Endothelial cell of umbilical vein (primary cell): ENCODE data around the gene RGS1. TPM values are rescaled to one million over a fixed set of nuclear protein-coding genes. Genes with fewer than 3 reads are reported as not detected.

Experiments
- BruUV-seq: library from RNA; stranded (reverse); fragments of 400-500 nt; replicated peaks from 2 replicates; lab custom pipeline; 2021; lab: Mats Ljungman, UMichigan
- CTCF ChIA-PET: fragments of 300-600, 350-600 bp; sonication (Branson Sonifier 250); formaldehyde crosslinking; loops from one replicate; lab custom pipeline; 2021; ENCODE audit warnings: antibody characterized with exemption, inconsistent platforms; lab: Charles Lee
- POLR2A ChIA-PET: fragments of 300-600, 350-600 bp; sonication (Branson Sonifier 250); formaldehyde crosslinking; loops from one replicate; lab custom pipeline; 2021; ENCODE audit warnings: antibody characterized with exemption, inconsistent platforms; lab: Charles Lee
- DNase-seq: peaks from one replicate; pipeline ENCODE4 v3.0.0-alpha.2; 2011; ENCODE audit warnings: low read depth, low spot score
- FAIRE-seq: peaks from 2 replicates; lab custom pipeline; 2011; peaks lifted over from hg19 to GRCh38; lab: Jason Lieb, UNC
- H2AFZ ChIP-seq: 2 replicates; pipeline ENCODE4 v1.6.0; 2012; ENCODE audit warnings: low read depth, low read length, control low read depth, inconsistent platforms
- H3K27ac ChIP-seq: 2 replicates; pipeline ENCODE4 v1.5.1; 2011; ENCODE audit warnings: low read depth, mild to moderate bottlenecking, control low read depth, low read length, moderate library complexity; ENCODE audit not compliant: insufficient read depth
- H3K27me3 ChIP-seq, 2 experiments: 2 replicates each; pipeline versions ENCODE4 v1.6.0 to v1.6.1; 2011; ENCODE audit warnings: low read length in 2 of 2, mixed read lengths in 1 of 2; ENCODE audit not compliant: control insufficient read depth in 2 of 2, insufficient read depth in 2 of 2
- H3K36me3 ChIP-seq, 2 experiments: 2 replicates in 1 of 2; 3 replicates in 1 of 2; pipeline ENCODE4 v1.5.1; 2011; ENCODE audit warnings: low read length in 2 of 2, mild to moderate bottlenecking in 1 of 2, moderate library complexity in 1 of 2; ENCODE audit not compliant: control insufficient read depth in 2 of 2, insufficient read depth in 2 of 2; ENCODE audit errors: extremely low read depth in 1 of 2
- H3K4me1 ChIP-seq: 3 replicates; pipeline ENCODE4 v1.5.1; 2011; ENCODE audit warnings: mild to moderate bottlenecking, low read length; ENCODE audit not compliant: control insufficient read depth, insufficient read depth; ENCODE audit errors: extremely low read depth
- H3K4me2 ChIP-seq: 2 replicates; pipeline ENCODE4 v1.6.1; 2011; ENCODE audit warnings: low read length, control low read depth, mixed read lengths; ENCODE audit not compliant: insufficient read depth
- H3K4me3 ChIP-seq, 3 experiments: fragments of 200-600 bp in 1 of 3; sonication (generic), shearing (Covaris generic) in 1 of 3; replicated peaks in 1 of 3; 2 replicates each; pipeline ENCODE4 v1.5.1; 2011 to 2016; ENCODE audit warnings: control low read depth in 3 of 3, low read length in 3 of 3, mild to moderate bottlenecking in 2 of 3, inconsistent platforms in 1 of 3, low read depth in 1 of 3, moderate library complexity in 1 of 3; ENCODE audit not compliant: insufficient read depth in 1 of 3
- H3K79me2 ChIP-seq: 2 replicates; pipeline ENCODE4 v1.6.0; 2012; ENCODE audit warnings: low read length, inconsistent platforms; ENCODE audit not compliant: control insufficient read depth, insufficient read depth
- H3K9ac ChIP-seq: replicated peaks from 2 replicates; pipeline ENCODE3; 2011; ENCODE audit warnings: low read length, control low read depth; ENCODE audit not compliant: insufficient read depth; ENCODE audit errors: extremely low read depth
- H3K9me1 ChIP-seq: replicated peaks from 3 replicates; pipeline ENCODE4 v1.6.0; 2011; ENCODE audit warnings: mild to moderate bottlenecking, low read length; ENCODE audit not compliant: control insufficient read depth, insufficient read depth; ENCODE audit errors: extremely low read depth
- H3K9me3 ChIP-seq: replicated peaks from 2 replicates; pipeline ENCODE4 v1.5.1; 2012; ENCODE audit warnings: low read length, inconsistent platforms; ENCODE audit not compliant: control insufficient read depth, insufficient read depth
- H4K20me1 ChIP-seq: replicated peaks from 2 replicates; pipeline ENCODE3; 2011; ENCODE audit warnings: mild to moderate bottlenecking, low read length; ENCODE audit not compliant: control insufficient read depth, insufficient read depth; ENCODE audit errors: extremely low read depth
- EZH2 ChIP-seq: IDR thresholded peaks from 2 replicates; pipeline ENCODE4 v1.6.1; 2012; ENCODE audit warnings: borderline replicate concordance, low read depth, mild to moderate bottlenecking, moderate library complexity, low read length, inconsistent platforms; ENCODE audit not compliant: severe bottlenecking
- FOS ChIP-seq: IDR thresholded peaks from 2 replicates; pipeline ENCODE4 v1.6.1; 2011; ENCODE audit warnings: mild to moderate bottlenecking, low read length, moderate library complexity, borderline replicate concordance; ENCODE audit not compliant: insufficient read depth
- GATA2 ChIP-seq: IDR thresholded peaks from 2 replicates; pipeline ENCODE4 v1.7.0; 2011; ENCODE audit warnings: low read depth, mild to moderate bottlenecking, moderate library complexity, mixed read lengths, low read length; ENCODE audit not compliant: insufficient read length, insufficient read depth
- JUN ChIP-seq: IDR thresholded peaks from 2 replicates; pipeline ENCODE4 v1.6.1; 2011; ENCODE audit warnings: borderline replicate concordance, low read depth; ENCODE audit not compliant: insufficient read length, insufficient read depth
- MYC ChIP-seq: IDR thresholded peaks from one replicate; pipeline ENCODE4 v1.6.1; 2011; ENCODE audit warnings: mild to moderate bottlenecking, low read depth, low read length
- POLR2A ChIP-seq: IDR thresholded peaks from 2 replicates; pipeline ENCODE4 v1.6.1; 2012; ENCODE audit warnings: low read depth, mild to moderate bottlenecking, control low read depth, low read length
- POLR2AphosphoS5 ChIP-seq: IDR thresholded peaks from 2 replicates; pipeline ENCODE4 v1.6.1; 2012; ENCODE audit warnings: low read depth, mild to moderate bottlenecking, control low read depth, low read length, moderate library complexity; ENCODE audit not compliant: insufficient read depth
- dilution Hi-C: fragments of 300-500 bp; cut with MboI; formaldehyde crosslinking; loops from one replicate; pipeline ENCODE4 v1.15.0; 2019; ENCODE audit warnings: low sequenced_read_pairs; ENCODE audit not compliant: extremely low pct_ligation_motif_present
- intact Hi-C: fragments of 100-400 bp; cut with micrococcal nuclease; formaldehyde crosslinking; loops from one replicate; pipeline ENCODE4 v1.10.0; 2022
- polyA plus RNA-seq, 4 experiments: library from polyadenylated mRNA; depleted of rRNA in 3 of 4; stranded (reverse) in 3 of 4; unstranded in 1 of 4; fragments of >200 nt; gene quantifications; 2 replicates each; pipeline versions ENCODE4 v1.2.1 to v1.2.3, GENCODE V29; 2011 to 2012; ENCODE audit warnings: missing spikeins in 1 of 4
- total RNA-seq: library from RNA; stranded (reverse); gene quantifications from 2 replicates; pipeline ENCODE4 v1.2.3, GENCODE V29; 2021
- TF ChIP-seq, protein P1 (sequence below): IDR thresholded peaks from 2 replicates; pipeline ENCODE4 v1.6.1; 2011; ENCODE audit not compliant: insufficient read depth, insufficient read length
- TF ChIP-seq, protein P2 (sequence below), 2 donors: IDR thresholded peaks; 1 replicate in 1 of 2; 2 replicates in 1 of 2; pipeline ENCODE4 v1.5.1; 2011; ENCODE audit warnings: low read length in 2 of 2, mild to moderate bottlenecking in 2 of 2, moderate library complexity in 2 of 2, control low read depth in 1 of 2, inconsistent platforms in 1 of 2, low read depth in 1 of 2; ENCODE audit not compliant: insufficient read depth in 1 of 2; ENCODE audit errors: extremely low read depth in 1 of 2

Gene RGS1
- total and polyA plus RNA-seq, 2 donors (not counting 3 experiments of a cell fraction or from before 2014, with no cell fraction given), result not detected

- no peak overlapping the region for H3K9ac ChIP-seq
- no peak overlapping the region for H3K27ac ChIP-seq
- dilution Hi-C loops (no loop called here), intact Hi-C loops (no loop called here)
- FAIRE-seq (no peak), DNase-seq (no peak)
- CTCF ChIA-PET, result interaction anchor here (1.3 kb wide), 1 partner anchor 16 kb away, joined by 3 read pairs; no protein-coding TSS in a partner anchor
- TF ChIP-seq, protein P1, sequence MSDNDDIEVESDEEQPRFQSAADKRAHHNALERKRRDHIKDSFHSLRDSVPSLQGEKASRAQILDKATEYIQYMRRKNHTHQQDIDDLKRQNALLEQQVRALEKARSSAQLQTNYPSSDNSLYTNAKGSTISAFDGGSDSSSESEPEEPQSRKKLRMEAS, result no peak
- no peak for TF ChIP-seq MYC
- TF ChIP-seq POLR2AphosphoS5, result no peak
- no peak for TF ChIP-seq POLR2A
- TF ChIP-seq EZH2, result no peak
- TF ChIP-seq FOS, result no peak
- no peak for TF ChIP-seq JUN
- TF ChIP-seq, protein P2, sequence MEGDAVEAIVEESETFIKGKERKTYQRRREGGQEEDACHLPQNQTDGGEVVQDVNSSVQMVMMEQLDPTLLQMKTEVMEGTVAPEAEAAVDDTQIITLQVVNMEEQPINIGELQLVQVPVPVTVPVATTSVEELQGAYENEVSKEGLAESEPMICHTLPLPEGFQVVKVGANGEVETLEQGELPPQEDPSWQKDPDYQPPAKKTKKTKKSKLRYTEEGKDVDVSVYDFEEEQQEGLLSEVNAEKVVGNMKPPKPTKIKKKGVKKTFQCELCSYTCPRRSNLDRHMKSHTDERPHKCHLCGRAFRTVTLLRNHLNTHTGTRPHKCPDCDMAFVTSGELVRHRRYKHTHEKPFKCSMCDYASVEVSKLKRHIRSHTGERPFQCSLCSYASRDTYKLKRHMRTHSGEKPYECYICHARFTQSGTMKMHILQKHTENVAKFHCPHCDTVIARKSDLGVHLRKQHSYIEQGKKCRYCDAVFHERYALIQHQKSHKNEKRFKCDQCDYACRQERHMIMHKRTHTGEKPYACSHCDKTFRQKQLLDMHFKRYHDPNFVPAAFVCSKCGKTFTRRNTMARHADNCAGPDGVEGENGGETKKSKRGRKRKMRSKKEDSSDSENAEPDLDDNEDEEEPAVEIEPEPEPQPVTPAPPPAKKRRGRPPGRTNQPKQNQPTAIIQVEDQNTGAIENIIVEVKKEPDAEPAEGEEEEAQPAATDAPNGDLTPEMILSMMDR (IDR thresholded peaks at IDR 0.05; ENCODE audit: extremely low read depth in 1 of 2, insufficient read depth in 1 of 2, low read depth in 1 of 2, low read length in 2 of 2), result no peak
- TF ChIP-seq GATA2, result no peak
- H3K9me3 ChIP-seq, result no peaks in the 10 kb centered on the region
- H3K4me1 ChIP-seq, result peaks cover 34% of the 10 kb centered on the region
- H3K4me2 ChIP-seq, result no peak overlapping the region
- no TSS peak for BruUV-seq
- no peaks in the 10 kb centered on the region for H4K20me1 ChIP-seq
- no peak overlapping the region for H3K4me3 ChIP-seq
- H2AFZ ChIP-seq, result peak overlapping the region; percentile 17
- POLR2A ChIA-PET, result no interaction called here
- H3K79me2 ChIP-seq, result no peaks in the 10 kb centered on the region
- H3K27me3 ChIP-seq, result no peaks in the 10 kb centered on the region
- no peaks in the 10 kb centered on the region for H3K9me1 ChIP-seq
- H3K36me3 ChIP-seq, result no peaks in the 10 kb centered on the region
Measured at GRCh38 chr1:192527950-192528349, 47.6 kb upstream of the RGS1 start.
